Erythroblast (primary cell): ENCODE results near the gene SPDYC.

ENCODE experiments used
- GATA1 ChIP-seq: IDR thresholded peaks from 2 replicates; pipeline ENCODE4 v1.6.1; 2011; ENCODE audit warnings: low read depth, mild to moderate bottlenecking, control low read depth, low read length, moderate library complexity
- POLR2A ChIP-seq: IDR thresholded peaks from 2 replicates; pipeline ENCODE4 v1.6.1; 2011; ENCODE audit warnings: mild to moderate bottlenecking, low read length

DNA sequence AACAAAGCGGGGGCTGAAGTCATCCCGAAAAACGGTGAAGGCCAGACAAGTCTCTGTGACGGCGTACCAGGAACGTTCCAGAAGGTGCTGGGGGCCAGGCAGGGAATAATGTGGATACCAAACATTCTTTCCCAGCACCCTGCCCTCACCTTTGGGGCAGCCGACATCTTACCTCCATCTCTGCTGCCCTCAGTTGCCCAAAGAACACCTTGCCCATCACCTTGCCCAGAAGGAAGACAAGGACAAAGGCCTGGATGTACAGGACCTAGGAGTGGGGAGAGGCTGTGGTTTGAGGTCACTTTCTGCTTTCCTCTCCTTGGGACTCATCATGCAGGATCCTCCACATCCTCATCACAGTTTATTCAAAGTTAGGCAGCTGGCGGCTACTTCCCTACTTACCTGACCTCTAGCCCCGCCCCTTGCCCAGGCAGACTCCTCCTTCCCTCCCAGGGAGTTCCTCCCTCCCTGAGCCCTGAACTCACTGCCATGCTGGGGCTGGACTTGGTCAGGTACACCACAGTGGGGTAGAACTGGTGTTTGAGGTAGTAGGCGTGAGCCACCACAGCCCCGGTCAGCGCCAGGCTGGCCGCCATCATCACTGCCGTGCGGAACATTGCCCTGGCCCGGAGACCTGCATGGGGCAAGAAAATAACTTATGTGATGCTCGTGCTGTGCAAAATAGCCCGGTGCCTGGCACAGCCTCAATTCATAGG is 36.9 kb upstream of the SPDYC start:
- no peak for TF ChIP-seq POLR2A
- TF ChIP-seq GATA1, result no peak
